Brain microvascular endothelial cell (primary cell): ENCODE results near the gene TAF3.

Experiments used
- DNase-seq: peaks from one replicate; pipeline ENCODE4 v3.0.0-alpha.2; 2020
- H3K27ac ChIP-seq: fragments of 250-450 bp; sonication (Bioruptor Pico); 2 replicates; pipeline ENCODE4 v1.5.1; 2020; ENCODE audit warnings: mild to moderate bottlenecking, moderate library complexity
- H3K27me3 ChIP-seq: fragments of 250-450 bp; sonication (Bioruptor Pico); replicated peaks from 2 replicates; pipeline ENCODE4 v1.5.1; 2020; ENCODE audit warnings: mild to moderate bottlenecking
- H3K36me3 ChIP-seq: fragments of 250-450 bp; sonication (Bioruptor Pico); replicated peaks from 2 replicates; pipeline ENCODE4 v1.5.1; 2020; ENCODE audit warnings: mild to moderate bottlenecking
- H3K4me3 ChIP-seq: 2 replicates; pipeline ENCODE4 v1.5.1; 2011; ENCODE audit warnings: low read depth, mild to moderate bottlenecking, control low read depth, low read length, moderate library complexity
- CTCF ChIP-seq: IDR thresholded peaks from 2 replicates; pipeline ENCODE4 v1.5.1; 2011; ENCODE audit warnings: low read depth, mild to moderate bottlenecking, moderate library complexity, low read length, control low read depth, inconsistent platforms; ENCODE audit errors: missing control alignments
- in situ Hi-C: cut with HindIII; loops from 2 replicates; pipeline ENCODE4 v1.10.0; 2017; ENCODE audit warnings: low sequenced_read_pairs, low pct_ligation_motif_present

Gene TAF3

GRCh38 chr10:8006274-8006999 is 188.1 kb downstream of the TAF3 start:
- H3K36me3 ChIP-seq: no peaks in the 10 kb centered on the region
- in situ Hi-C loops: no loop called here
- DNase-seq: no peak
- TF ChIP-seq CTCF: no peak
- H3K27ac ChIP-seq: no peak overlapping the region
- H3K4me3 ChIP-seq: no peak overlapping the region
- no peaks in the 10 kb centered on the region for H3K27me3 ChIP-seq

GRCh38 chr10:8009031-8009430 is 190.7 kb downstream of the TAF3 start:
- Histone ChIP-seq H3K27ac (no peak overlapping the region), H3K36me3 (no peaks in the 10 kb centered on the region), H3K4me3 (no peak overlapping the region), H3K27me3 (no peaks in the 10 kb centered on the region)
- in situ Hi-C loops: no loop called here
- no peak for TF ChIP-seq CTCF
- DNase-seq: no peak

DNA sequence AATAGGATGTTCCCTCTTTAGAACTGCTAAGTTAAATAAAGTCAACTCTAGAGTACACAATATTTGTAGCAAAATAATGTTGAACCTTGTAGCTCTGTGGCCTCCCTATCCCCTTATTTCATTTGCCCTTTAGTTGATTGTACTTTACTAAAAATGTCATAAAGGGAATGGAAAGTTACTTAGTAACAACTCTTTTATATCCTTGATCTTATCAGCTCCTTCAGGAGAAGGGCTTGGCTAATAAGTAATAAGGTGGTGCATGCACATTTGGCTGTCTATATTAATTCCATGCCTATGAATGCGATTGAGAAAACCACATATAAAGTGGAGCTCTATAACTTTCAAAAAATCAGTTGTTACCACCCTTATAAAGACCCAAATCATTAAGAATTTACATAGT is 194.7 kb downstream of the TAF3 start:
- Histone ChIP-seq H3K4me3 (no peak overlapping the region), H3K36me3 (no peaks in the 10 kb centered on the region), H3K27me3 (no peaks in the 10 kb centered on the region), H3K27ac (no peak overlapping the region)
- in situ Hi-C loops: no loop called here
- no peak for DNase-seq
- no peak for TF ChIP-seq CTCF

GRCh38 chr10:8013619-8014018 is 195.3 kb downstream of the TAF3 start:
- H3K4me3 ChIP-seq: no peak overlapping the region
- no peak for TF ChIP-seq CTCF
- DNase-seq: no peak
- H3K36me3 ChIP-seq: no peaks in the 10 kb centered on the region
- in situ Hi-C loops: no loop called here
- H3K27me3 ChIP-seq: no peaks in the 10 kb centered on the region
- no peak overlapping the region for H3K27ac ChIP-seq

GRCh38 chr10:8014649-8015048 is 196.3 kb downstream of the TAF3 start:
- in situ Hi-C loops: no loop called here
- Histone ChIP-seq H3K27ac (no peak overlapping the region), H3K36me3 (no peaks in the 10 kb centered on the region), H3K27me3 (no peaks in the 10 kb centered on the region), H3K4me3 (no peak overlapping the region)
- DNase-seq: no peak
- no peak for TF ChIP-seq CTCF

- in situ Hi-C loops: no loop called here
- Histone ChIP-seq H3K4me3 (no peak overlapping the region), H3K27ac (no peak overlapping the region), H3K27me3 (no peaks in the 10 kb centered on the region), H3K36me3 (no peaks in the 10 kb centered on the region)
- TF ChIP-seq CTCF: no peak
- peak; percentile 20 for DNase-seq
Observed at GRCh38 chr10:8017277-8017676, 199.0 kb downstream of the TAF3 start.
